Mucosa of rectum (tissue), 2 donors: ENCODE data around the gene EIF4G3.
"Not testable (repeated sequence)": the region's sequence is repeated elsewhere in the genome, so short reads cannot be mapped to it uniquely, and the experiment has no call there.

Experiments
- H3K27ac ChIP-seq, 2 donors: one replicate each; pipeline ENCODE4 v1.7.0; 2013; ENCODE audit warnings: inconsistent platforms in 2 of 2, low read depth in 2 of 2, low read length in 2 of 2
- H3K27me3 ChIP-seq, 2 donors: one replicate each; pipeline ENCODE4 v1.7.0; 2013; ENCODE audit warnings: low read length in 2 of 2; ENCODE audit not compliant: control insufficient read depth in 2 of 2, insufficient read depth in 2 of 2
- H3K36me3 ChIP-seq, 2 donors: one replicate each; pipeline ENCODE4 v1.7.0; 2013; ENCODE audit warnings: low read length in 2 of 2; ENCODE audit not compliant: control insufficient read depth in 2 of 2, insufficient read depth in 2 of 2
- H3K4me1 ChIP-seq, 2 donors: one replicate each; pipeline ENCODE4 v1.7.0; 2013; ENCODE audit warnings: low read length in 2 of 2, mild to moderate bottlenecking in 1 of 2; ENCODE audit not compliant: control insufficient read depth in 2 of 2, insufficient read depth in 2 of 2
- H3K4me3 ChIP-seq, 2 donors: one replicate each; pipeline ENCODE4 v1.7.0; 2013; ENCODE audit warnings: low read length in 2 of 2
- H3K9ac ChIP-seq, 2 donors: one replicate each; pipeline ENCODE4 v1.7.0; 2013; ENCODE audit warnings: low read length in 2 of 2, low read depth in 1 of 2, mild to moderate bottlenecking in 1 of 2
- H3K9me3 ChIP-seq, 2 donors: one replicate each; pipeline ENCODE4 v1.7.0; 2013; ENCODE audit warnings: low read length in 2 of 2; ENCODE audit not compliant: control insufficient read depth in 2 of 2
- donor health status: healthy.
- donor health status: Normal muscosa, but diverticular disease.

Gene EIF4G3

GRCh38 chr1:21060523-21060922 is 116.2 kb downstream of the EIF4G3 start:
- Histone ChIP-seq H3K27me3 (no peaks in the 10 kb centered on the region), H3K4me3 (no peak overlapping the region), H3K4me1 (no peaks in the 10 kb centered on the region), H3K9me3 (no peaks in the 10 kb centered on the region), H3K36me3 (peaks cover 0 to 2% of the 10 kb centered on the region in 2 donors), H3K9ac (no peak overlapping the region), H3K27ac (no peak overlapping the region)

- no peak overlapping the region for H3K4me3 ChIP-seq
- no peaks in the 10 kb centered on the region for H3K27me3 ChIP-seq
- H3K9me3 ChIP-seq: no peaks in the 10 kb centered on the region
- H3K36me3 ChIP-seq: peaks cover 0 to 2% of the 10 kb centered on the region in 2 donors
- no peaks in the 10 kb centered on the region for H3K4me1 ChIP-seq
- H3K27ac ChIP-seq: no peak overlapping the region
- H3K9ac ChIP-seq: no peak overlapping the region
These were observed 117.7 kb downstream of the EIF4G3 start for GRCh38 chr1:21059021-21059420.

- Histone ChIP-seq H3K4me1 (no peaks in the 10 kb centered on the region), H3K4me3 (no peak overlapping the region), H3K9ac (no peak overlapping the region), H3K36me3 (peaks cover 0 to 2% of the 10 kb centered on the region in 2 donors), H3K9me3 (no peaks in the 10 kb centered on the region), H3K27ac (no peak overlapping the region), H3K27me3 (no peaks in the 10 kb centered on the region)
These were observed 118.5 kb downstream of the EIF4G3 start for GRCh38 chr1:21058035-21058793.

DNA sequence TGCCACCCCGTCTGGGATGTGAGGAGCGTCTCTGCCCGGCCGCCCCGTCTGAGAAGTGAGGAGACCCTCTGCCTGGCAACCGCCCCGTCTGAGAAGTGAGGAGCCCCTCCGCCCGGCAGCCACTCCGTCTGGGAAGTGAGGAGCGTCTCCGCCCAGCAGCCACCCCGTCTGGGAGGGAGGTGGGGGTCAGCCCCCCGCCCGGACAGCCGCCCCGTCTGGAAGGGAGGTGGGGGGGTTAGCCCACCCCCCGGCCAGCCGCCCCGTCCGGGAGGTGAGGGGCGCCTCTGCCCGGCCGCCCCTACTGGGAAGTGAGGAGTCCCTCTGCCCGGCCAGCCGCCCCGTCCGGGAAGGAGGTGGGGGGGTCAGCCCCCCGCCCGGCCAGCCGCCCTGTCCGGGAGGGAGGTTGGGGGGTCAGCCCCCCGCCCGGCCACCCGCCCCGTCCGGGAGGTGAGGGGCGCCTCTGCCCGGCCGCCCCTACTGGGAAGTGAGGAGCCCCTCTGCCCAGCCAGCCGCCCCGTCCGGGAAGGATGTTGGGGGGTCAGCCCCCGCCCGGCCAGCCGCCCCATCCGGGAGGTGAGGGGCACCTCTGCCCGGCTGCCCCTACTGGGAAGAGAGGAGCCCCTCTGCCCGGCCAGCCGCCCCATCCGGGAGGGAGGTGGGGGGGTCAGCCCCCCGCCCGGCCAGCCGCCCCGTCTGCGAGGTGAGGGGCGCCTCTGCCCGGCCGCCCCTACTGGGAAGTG is 123.3 kb downstream of the EIF4G3 start:
- not testable (repeated sequence) for H3K27ac ChIP-seq, H3K9me3 ChIP-seq, H3K36me3 ChIP-seq, H3K27me3 ChIP-seq, H3K9ac ChIP-seq, H3K4me3 ChIP-seq, H3K4me1 ChIP-seq

DNA sequence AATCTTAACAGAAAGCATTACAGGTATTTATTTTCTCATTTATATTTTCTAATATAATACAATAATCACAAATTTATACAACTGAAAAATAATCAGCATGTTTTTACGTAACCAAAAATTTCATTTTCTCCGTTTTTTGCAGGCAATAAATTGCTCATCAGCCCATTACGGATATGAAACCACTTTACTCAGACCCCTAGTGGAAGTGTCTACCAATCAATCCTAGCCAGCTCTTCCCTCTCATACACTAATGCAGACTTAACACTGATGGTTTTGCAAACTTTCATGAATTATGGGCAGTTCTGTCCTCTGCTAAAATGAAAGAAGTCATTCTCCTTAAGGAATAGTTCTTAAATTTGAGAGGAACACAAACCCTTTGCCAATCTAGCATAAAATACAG is 124.7 kb downstream of the EIF4G3 start:
- Histone ChIP-seq H3K4me3 (no peak overlapping the region), H3K36me3 (peaks cover 0 to 2% of the 10 kb centered on the region in 2 donors), H3K9ac (no peak overlapping the region), H3K4me1 (peaks cover 0 to 3% of the 10 kb centered on the region in 2 donors), H3K9me3 (no peaks in the 10 kb centered on the region), H3K27ac (no peak overlapping the region), H3K27me3 (no peaks in the 10 kb centered on the region)

DNA sequence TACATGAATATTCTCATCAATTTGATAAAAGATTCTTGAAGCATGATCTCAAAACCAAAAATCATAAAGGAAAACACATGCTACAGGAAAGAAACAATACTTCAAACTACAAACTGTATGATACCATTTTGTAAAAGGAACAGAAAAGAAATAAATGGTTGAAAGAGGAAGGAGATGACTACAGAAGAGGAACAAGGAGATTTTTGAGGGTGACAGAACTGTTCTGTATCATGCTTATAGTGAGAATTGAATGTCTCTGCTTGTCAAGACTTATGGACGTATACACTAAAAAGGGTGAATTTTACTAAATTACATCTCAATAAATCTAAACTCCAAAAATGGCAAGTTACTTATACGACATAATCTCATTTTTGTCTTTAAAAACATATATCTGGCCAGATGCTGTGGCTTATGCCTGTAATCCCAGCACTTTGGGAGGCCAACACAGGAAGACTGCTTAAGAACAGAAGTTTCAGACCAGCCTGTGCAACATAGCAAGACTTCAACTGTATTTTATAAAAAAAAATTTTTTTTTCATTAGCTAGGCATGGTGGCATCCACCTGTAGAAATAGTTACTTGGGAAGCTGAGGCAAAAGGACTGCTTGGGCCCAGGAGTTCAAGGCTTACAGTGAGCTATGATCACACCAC is 125.4 kb downstream of the EIF4G3 start:
- Histone ChIP-seq H3K27me3 (no peaks in the 10 kb centered on the region), H3K9me3 (no peaks in the 10 kb centered on the region), H3K4me1 (peaks cover 0 to 3% of the 10 kb centered on the region in 2 donors), H3K27ac (no peak overlapping the region), H3K36me3 (peaks cover 0 to 2% of the 10 kb centered on the region in 2 donors), H3K4me3 (no peak overlapping the region), H3K9ac (no peak overlapping the region)

DNA sequence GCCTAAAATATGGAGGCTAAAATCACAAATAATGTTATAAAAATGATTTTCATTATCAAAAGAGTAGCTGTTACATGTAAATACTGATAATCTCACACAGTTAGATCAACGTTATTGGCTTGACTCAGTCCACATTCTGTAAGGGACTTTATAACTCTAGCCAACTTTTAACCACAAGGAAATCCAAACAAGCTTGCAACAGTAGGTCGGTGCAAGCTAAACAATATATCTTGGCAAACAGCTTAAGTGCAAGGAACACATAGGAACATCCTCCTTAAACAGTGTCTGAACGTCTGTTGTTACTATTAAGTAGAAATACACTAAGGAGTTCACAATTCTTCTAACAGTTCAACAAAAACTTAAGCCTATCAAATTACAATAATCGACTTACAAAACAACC is 126.7 kb downstream of the EIF4G3 start:
- Histone ChIP-seq H3K27ac (no peak overlapping the region), H3K9me3 (no peaks in the 10 kb centered on the region), H3K9ac (no peak overlapping the region), H3K4me1 (peaks cover 0 to 3% of the 10 kb centered on the region in 2 donors), H3K27me3 (no peaks in the 10 kb centered on the region), H3K4me3 (no peak overlapping the region), H3K36me3 (peaks cover 0 to 2% of the 10 kb centered on the region in 2 donors)

DNA sequence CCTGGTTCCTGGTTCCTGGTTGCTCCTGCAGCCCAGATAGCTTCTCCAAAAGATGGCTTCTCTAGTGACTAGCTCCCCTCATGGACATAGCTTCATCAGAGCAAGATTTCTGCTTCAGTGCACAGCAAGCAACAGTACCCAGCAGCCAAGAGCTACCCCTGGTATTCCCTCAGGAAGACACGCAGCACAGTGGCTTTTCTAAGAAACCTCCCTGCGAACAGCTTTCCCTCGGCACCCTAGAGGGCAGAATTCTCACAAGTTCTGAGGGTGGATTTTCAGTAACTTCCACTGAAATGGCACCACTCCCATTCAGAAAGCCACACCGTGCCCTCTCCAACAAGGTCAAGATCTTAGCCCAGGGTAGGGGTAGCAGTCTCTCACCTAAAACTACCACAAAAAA is 128.2 kb downstream of the EIF4G3 start:
- no peaks in the 10 kb centered on the region for H3K9me3 ChIP-seq
- H3K4me3 ChIP-seq: no peak overlapping the region
- H3K4me1 ChIP-seq: peaks cover 0 to 3% of the 10 kb centered on the region in 2 donors
- H3K27ac ChIP-seq: no peak overlapping the region
- H3K36me3 ChIP-seq: peaks cover 0 to 6% of the 10 kb centered on the region in 2 donors
- H3K27me3 ChIP-seq: no peaks in the 10 kb centered on the region
- H3K9ac ChIP-seq: no peak overlapping the region

DNA sequence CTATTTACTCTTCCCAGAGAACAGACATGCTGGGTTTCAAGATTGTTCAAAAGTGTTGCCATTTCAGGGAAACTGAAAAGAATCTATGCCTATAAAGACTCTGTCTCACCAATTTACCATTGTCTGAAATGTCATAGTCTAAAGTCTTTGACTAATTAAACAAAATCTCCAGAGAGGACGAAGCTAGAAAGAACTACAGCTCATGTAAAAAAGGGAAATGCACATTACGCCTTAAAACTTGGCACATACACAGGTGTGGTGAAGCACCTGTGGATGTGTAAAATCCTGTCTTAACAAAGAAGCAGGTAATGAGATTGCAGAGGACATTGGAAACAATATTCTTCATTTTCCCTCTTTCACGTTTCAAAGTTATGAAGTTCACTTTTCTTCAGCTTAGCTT is 130.6 kb downstream of the EIF4G3 start:
- Histone ChIP-seq H3K36me3 (peaks cover 0 to 6% of the 10 kb centered on the region in 2 donors), H3K9ac (no peak overlapping the region), H3K4me3 (no peak overlapping the region), H3K4me1 (peaks cover 0 to 3% of the 10 kb centered on the region in 2 donors), H3K9me3 (no peaks in the 10 kb centered on the region), H3K27ac (no peak overlapping the region), H3K27me3 (no peaks in the 10 kb centered on the region)

- H3K9ac ChIP-seq: no peak overlapping the region
- no peak overlapping the region for H3K27ac ChIP-seq
- H3K4me3 ChIP-seq: no peak overlapping the region
- no peaks in the 10 kb centered on the region for H3K27me3 ChIP-seq
- H3K4me1 ChIP-seq: peaks cover 0 to 3% of the 10 kb centered on the region in 2 donors
- H3K9me3 ChIP-seq: no peaks in the 10 kb centered on the region
- peaks cover 0 to 6% of the 10 kb centered on the region in 2 donors for H3K36me3 ChIP-seq
These were observed 131.3 kb downstream of the EIF4G3 start for GRCh38 chr1:21045351-21045750.
